Right forelimb (tissue), 1 donor: ENCODE data around the gene PGS1.
A peak's percentile ranks its signal among the peaks of the same experiment; 100 is the strongest.

Experiments used
- DNase-seq: peaks from one replicate; pipeline ENCODE4 v3.0.0-alpha.2; 2018

Gene PGS1

DNA sequence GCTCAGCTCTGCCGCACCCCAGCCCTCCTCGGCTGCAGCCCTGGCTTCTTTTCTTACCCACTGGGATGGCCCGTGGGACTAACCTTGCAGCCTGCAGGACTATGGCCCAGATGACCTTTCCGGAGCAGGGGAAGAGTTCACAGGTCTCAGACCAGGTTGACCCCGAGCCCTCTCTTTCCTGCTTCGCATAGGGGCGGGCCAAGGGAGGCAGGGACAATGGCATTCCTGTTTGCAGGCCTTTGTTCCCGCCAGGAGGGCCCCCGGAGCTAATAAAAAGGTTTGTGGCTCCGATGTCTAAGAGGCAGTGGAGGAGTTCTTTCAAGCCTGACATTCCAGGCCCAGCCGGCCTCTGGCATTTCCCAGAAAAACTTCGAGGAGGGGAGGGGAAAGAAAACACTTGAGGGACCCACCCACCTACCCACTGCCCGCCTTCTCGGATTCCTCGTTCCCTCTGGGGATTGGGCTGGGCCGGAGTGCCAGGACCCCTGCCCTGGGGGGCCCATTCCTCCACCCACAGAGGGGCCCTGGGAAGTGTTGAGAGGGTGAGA, 12.8 kb upstream of the PGS1 start:
- peak; percentile 70 for DNase-seq

DNA sequence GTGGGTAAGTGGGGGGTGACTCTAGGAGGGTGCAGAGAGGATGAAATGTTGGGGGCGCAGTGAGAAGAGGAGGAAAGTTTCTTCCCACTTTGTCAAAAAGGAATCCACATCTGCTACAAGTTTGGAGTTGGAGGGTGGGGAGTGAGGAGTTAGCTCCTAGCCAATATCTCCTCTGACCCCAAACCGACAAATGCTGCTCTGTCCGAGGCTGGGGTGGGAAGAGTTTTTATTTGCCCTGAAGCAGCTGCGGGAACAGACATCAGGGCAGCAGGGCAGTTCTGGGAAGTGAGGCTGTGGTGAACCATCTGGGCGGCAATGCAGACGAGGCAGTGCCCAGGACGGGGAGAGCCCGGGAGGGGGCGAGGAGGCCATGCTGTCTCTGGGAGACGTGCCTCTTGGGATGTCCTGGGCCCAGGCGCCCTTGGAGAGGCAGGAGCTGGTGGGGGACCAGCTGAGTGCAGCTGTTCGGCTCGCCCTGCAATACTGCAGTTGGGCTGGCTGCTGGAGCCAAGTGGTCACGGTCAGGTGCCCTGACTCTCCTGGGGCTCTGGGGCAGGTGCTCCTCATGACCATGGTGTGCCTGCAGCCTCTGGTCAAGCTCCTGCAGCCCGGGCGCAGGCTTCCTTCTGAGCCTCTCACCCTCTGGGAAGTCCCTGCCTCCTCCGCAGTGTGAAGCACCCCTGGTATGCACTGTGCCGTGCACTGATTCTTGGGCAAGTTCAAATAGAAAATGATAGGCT, 12.2 kb upstream of the PGS1 start:
- DNase-seq, result peak; percentile 69

DNA sequence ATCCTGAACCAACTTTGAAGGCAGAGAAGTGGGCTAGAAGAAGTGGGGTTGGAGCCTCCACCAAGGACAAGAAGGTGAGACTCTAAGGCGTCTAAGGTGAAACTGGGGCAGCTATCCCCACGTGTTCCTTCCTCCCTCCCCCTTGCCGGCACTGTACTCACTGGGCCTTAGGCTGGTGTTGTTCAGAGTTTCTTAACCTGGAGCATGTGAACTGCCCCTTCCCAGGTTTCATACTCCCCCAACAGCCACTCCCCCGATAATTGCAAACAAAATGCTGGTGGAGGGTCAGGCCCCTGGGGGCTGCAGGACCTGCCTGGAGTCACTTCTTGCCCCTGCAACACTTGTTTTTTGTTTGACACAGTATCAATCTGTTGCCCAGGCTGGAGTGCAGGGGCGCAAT, 11.3 kb upstream of the PGS1 start:
- DNase-seq, result no peak

DNA sequence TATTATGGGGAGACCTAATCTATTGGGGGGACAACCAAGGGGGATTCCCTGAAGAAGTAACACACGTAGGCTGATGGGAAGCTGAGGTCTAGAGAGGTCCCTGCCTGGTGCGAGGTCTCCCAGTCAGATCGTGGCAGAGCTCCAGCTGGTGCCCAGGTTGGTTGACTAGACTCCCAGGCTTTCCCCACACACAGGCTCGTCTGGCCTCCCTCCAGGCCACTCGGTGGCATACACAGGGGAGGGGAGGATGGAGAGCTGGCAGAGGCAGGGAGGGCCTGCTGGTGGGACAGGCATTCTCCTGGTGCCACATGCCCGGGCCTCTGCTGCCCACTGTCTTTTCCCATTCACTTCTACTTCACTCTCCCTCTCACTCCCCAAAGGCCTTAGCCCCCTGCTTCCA, 10.1 kb upstream of the PGS1 start:
- no peak for DNase-seq

DNA sequence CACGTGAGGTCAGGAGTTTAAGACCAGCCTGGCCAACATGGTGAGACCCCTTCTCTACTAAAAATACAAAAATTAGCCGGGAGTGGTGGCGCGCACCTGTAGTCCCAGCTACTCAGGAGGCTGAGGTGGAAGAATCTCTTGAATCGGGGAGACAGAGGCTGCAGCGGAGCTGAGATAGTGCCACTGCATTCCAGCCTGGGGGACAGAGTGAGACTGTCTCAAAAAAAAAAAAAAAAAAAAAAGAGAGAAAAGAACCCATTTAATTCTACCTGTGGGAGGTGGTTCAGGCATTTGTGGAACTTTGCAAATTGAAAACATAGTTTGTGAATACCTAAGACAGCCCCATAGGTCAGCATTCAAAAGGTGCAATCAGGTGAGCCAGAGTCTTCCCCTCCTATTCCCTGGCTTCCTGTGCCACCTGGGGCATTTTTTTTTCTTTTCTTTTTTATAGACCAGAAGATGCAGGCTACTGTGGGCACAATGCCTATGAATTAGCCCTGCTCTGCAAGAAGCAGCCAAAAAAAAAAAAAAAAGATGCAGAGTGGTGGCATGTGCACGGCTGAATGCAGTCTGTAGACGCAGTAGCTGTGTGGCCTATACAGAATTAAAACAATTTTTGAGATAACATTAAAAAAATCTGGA, 9.5 kb upstream of the PGS1 start:
- no peak for DNase-seq

DNA sequence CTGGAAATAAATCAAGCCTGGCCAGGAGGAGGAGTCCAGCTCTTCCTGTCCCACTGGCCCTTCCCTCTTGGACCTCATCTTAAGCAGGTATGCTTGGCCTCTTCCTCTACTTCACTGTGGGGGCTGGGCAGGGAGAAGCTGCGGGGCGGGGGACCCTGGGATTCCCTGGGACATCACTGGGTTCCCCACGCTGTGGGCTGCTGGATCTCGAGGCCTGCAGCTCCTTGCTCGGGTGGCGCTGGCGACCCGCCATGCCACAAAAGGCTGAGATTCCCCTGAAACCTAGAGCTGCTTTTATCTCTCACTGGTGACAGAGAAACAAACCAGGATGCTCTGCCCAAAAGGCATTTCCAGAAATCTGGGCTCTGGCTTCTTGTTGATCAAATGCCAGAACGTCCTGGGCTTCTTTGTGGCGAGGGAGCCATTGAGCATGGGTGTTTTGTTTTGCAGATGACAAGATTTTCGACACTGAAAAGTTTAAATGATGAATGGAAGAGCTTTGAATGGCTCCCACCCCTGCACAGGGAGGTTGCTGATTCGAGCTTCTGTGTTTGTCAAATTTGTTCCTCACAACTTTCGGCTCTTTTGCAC, 8.6 kb upstream of the PGS1 start:
- no peak for DNase-seq

DNA sequence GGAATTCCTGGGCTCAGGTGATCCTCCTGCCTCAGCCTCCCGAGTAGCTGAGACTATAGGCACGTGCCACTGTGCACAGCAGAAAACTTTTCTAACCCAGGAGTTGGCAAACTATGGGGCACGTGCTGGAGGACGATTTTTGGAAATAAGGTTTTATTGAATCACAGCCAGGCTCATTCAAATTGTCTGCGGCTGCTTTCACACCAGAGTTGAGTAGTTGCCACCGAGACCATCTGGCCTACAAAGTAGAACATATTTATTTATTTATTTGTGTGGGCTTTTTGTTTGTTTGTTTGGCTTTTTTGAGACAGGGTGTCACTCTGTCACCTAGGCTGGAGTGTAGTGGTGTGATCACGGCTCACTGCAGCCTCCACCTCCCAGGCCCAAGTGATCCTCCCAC, 7.4 kb upstream of the PGS1 start:
- DNase-seq, result no peak

DNA sequence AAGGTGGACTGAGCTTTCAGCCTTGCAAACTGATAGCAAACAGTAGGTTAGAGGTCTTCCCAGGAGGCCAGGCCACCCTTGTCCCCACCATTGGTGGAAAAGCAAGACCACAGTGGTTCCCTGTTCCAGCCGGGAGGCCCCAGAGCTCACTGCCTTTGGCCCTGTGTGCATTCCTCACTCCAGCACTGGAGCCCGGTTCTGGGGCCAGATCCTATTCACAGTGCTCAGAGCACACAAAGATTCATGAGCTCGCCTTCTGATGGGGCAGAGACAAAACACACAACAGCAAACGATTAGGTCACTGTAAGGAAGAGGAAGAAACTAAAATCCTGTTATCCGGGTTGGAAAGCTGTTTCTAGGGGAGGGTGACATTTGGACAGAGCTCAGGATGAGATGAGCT, 5.6 kb upstream of the PGS1 start:
- DNase-seq, result no peak

DNA sequence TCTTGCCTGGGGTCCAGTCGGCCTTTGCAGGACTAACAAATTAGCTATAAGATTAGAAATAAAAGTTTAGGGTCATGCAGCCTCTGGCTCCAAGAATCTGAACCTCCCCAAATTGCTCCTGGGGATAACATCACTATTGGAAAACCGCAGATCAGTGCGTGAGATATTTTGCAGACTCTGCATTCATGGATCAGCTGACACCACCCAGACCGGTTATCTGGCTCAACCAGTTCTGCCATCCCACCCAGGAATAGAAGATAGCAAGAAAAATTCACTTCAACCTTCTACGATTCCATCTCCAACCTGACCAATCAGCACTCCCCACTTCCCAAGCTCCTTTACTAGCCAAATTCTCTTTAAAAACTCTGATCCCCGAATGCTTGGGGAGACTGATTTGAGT, 4.3 kb upstream of the PGS1 start:
- no peak for DNase-seq

DNA sequence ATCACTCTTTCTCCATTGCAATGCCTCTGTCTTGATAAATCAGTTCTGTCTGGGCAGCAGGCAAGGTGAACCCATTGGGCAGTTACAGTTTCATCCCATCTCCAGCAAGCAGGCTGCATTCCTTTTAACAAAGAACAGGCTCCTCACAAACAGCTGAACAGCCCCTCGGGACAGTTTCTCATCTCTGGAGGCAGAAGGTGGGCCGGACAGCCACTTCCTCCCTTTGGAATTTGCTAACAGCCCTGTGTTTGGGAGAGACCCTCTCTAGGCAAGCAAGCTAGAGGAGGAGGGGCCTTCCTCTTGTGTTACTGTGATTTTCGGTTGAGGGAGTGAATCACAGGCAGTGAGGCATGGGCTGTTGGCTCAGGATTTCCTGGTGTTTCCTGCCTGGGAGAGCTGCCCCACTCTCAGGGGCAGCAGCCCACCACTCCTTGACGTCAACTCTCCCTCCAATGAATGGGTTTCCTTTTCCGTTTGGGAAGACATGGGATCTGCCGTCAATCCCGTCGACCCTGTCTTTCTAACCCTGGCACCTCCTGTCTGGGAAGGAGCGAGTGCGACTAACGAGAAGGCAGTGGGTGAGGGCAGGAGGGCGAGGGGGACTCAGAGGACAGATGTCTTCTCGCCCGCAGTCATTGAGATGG, 3.7 kb upstream of the PGS1 start:
- DNase-seq, result no peak

DNA sequence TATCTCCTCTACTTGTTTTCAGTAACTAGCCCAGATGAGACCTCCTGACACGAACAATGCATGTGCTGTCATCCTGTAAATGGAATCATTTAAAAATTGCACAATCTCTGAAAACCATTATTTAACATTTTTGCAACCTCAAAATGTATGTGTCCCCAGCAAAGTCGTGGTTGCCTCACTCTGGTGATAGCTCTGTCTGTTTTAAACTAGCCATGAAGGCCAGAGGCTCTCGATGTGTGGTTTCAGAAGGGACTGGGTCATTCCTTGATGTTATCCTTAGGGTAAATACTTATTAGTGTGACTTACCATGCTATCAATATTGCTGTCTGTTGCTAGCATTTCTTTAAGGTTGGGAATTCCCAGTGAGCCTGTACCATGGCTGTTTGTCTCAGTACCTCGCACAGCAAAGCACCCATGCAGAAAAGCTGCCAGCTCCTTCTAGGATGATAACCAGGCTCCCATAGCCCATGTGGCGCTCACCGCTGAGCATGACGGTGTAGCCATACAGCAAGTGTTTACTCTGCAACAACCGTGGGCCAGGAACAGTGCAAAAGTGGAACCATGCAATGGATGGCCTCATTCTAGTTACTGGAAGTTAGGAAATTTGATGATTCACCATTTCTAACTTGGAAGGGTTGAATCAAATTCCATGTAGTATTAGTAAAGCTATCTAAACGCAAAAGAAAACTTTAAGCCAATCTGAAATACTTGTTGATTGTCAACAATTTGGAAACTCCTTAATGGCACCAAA, 2.9 kb upstream of the PGS1 start:
- DNase-seq, result no peak

DNA sequence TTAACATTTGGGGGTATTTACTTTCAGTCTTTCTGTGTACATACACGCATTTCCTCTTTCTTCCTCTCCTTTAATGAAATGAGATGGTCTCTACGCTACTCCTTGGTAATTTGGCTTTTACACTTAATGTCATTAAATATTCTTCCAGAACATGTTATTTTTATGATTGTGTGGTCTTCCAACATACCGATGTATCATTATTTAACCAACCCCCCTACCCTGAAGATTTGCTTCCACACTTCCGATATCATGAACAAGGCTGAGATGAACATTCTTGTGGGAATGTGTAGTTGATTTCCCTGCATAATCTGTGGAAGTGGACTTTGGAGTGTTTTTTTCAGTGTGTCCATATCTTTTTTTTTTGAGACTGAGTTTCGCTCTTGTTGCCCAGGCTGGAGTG, 2.3 kb upstream of the PGS1 start:
- DNase-seq, result no peak

DNA sequence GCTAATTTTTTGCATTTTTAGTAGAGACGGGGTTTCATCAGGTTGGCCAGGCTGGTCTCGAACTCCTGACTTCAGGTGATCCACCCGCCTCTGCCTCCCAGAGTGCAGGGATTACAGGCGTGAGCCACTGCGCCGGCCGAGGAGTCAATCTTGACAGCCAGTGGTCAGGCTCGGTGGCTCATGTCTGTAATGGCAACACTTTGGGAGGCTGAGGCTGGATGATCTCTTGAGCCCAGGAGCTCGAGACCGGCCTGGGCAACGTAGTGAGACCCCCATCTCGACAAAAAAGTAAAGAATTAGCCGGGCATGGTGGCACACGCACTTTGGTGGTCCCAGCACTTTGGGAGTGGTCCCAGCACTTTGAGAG, 608 bp upstream of the PGS1 start:
- DNase-seq, result no peak

DNA sequence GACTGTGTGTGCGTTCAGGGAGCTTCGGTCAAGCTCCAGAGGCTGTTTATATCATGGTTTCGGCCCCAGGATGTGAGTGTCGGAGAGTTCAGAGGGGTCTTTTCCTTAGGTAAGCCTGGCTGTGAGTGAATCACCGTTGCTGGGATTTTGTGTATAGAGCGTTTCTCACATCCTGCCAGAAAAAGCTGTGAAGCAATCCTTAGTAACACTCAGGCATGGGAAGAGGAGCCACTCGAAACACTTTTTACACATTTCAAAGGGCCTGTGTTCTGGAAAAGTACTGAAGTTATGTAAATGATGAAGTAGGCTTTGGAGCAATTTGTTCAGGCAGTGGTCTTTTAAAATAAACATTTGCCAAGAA, 662 bp downstream of the PGS1 start:
- DNase-seq, result no peak

DNA sequence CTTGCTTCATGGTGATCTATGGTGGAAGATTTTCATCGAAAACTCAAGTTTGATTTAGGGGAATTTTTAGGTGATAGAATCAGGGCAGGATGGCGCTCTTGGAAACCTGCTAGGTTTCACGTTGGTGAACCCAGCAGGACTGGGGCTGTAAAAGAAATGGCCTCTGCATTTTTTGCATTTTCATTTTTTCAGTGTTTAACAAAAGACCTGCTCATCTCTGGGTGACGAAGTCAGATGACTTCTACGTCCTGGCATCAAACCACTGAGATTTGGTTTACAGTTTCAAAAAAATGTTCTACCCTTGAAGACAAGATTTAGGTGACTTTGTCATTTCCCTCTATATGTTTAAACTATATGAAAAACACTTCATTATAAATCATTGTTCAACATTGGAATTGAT, 1.9 kb downstream of the PGS1 start:
- DNase-seq, result no peak

DNA sequence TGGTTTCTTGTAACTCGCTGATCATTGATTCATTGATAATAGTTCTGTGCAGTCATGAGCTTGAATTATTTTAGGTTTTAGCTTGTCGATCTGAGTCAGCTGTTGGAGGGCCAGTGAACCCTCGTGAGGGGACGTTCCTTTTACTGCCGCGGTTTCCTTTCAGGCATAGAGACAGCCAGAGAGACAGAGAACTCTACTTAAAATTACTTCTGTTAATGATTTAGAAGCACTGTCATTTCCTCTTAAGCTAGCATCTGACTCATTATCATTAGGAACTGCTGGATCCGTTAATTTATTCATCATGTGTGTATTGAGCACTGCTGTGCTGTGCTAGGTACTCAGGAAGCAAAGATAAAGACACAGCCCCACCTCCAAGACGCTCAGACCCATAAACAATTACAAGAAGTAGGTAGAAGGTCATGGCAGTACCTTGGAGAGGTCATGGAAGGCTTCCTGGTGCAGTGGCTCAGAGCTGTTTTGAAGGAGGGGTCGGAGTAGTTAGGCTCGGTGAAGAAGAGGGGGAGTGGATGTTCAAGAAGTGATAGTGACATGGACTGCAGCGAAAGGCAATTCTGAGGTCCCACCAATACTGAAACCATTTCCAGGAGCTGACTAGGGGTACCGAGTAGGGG, 3.3 kb downstream of the PGS1 start:
- DNase-seq, result no peak

DNA sequence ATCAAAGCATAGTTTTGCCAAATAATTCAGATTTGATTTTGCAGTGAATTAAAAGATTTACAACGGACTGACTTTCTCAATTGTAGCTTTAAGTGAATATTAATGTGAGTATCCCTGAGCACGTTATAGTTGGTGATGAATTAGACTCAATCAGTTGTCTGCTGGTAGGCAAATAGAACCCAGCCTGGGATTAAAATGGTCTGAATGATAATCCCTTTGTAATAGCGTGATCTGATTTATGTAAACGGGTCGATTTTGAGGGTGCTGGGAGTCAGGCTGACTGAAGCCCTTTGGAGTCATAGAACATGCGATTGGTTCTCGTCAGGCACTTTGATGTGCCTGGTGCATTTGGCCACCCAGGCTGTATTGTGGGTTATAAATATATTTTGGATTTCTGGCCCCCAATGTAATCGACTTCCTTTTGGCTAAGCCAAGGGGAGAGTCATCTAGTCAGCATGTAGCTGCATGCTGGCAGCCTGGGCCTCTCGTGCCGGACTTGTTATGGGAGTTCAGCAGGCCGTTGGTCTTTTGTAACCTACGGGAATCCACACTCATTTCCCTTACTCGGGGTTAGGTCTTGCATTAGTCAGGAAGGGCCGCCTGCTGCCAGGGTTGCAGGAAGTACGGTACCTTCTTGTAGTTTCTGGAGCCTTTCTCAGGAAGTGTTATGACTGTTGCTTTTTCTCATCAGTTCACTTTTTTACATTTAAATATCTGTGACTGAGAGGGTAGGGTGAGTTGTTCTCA, 5.4 kb downstream of the PGS1 start:
- no peak for DNase-seq

DNA sequence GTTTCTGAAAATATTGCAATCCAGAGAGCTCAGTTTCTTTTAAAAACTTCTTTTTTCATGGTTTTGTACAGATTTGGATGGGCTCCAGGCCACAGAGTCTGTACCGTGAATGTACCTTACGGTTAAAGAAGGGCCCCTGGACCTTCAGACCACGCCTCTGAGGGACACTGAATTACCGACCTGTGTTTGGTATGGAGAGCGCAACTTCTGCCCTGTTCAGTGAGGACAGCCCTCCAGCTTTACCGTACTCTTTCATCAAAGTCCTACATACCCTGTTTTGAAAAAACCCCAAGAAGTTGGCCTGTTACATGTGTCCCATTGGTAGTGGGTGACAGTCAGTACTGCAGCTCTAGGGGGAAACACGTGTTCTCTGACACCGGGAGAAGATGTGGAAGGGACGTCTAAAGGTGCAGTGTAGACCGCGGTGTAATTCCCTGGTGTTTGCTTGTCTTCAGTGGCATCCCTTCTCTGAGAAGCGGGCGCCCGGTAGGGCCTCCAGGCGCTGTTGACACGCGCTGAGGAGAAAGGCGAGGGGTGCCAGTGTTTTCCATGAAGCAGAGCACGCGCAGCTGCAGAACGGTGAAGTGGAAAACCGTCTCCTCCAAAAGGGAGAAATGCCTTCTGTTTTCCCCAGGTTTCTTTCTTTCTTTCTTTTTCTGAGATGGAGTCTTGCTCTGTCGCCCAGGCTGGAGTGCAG, 6.2 kb downstream of the PGS1 start:
- DNase-seq, result no peak

DNA sequence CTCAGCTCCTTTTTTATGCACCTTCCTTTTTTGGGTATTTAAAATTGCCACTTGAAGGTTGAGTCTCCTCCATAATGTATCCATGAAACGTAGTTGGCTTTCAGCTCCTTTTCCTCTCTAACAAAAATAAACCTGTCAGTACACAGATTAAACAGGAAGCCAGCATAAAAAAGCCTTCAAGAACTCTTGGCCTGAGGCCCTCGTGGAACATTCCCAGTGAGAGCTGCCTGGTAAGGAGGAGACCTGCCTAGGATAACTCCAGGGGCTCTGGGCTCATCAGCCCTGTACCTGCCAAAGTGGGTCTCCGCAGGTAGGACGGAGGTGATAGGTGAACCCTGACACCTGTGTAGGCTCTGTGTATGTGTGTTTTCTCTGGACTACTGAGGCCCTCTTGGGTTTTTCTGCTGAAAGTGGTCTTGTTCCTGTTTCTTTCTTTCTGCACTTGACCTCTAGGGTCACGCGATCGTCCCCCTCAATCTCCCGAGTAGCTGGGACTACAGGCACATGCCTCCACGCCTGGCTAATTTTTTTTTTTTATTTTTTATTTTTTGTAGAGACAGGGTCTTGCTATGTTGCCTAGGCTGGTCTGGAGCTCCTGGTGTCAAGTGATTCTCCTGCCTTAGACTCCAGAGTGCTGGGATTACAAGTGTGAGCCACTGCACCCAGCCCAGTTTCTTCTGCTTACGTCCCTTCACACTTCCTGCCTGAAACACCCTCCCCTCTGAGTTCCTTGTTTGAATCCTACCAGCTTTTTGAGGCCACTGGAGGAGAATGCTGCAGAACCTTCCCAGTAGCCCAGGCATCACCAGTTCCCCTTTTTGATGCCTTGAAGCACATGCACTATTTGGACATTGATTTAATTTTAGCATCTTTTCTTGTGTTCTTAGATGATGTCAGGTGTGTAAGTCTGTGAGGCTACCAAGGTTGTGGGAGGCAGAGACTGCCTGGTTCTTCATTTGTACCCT, 9.8 kb downstream of the PGS1 start:
- DNase-seq, result no peak
